G401.6 (cell line): ENCODE results near the gene ANKRD12.
A peak's percentile ranks its signal among the peaks of the same experiment; 100 is the strongest.
"Not testable (repeated sequence)": the region's sequence is repeated elsewhere in the genome, so short reads cannot be mapped to it uniquely, and the experiment has no call there.

ENCODE experiments used
- FAIRE-seq: peaks from 2 replicates; lab custom pipeline; 2012; peaks lifted over from hg19 to GRCh38; lab: Jason Lieb, UNC

The ANKRD12 gene

GRCh38 chr18:9146224-9146623 lies 9.6 kb downstream of the ANKRD12 start:
- no peak for FAIRE-seq

- peak; percentile 97 for FAIRE-seq
Observed at GRCh38 chr18:9147440-9148202, 11.0 kb downstream of the ANKRD12 start.

GRCh38 chr18:9148203-9148552 lies 11.6 kb downstream of the ANKRD12 start:
- FAIRE-seq, result no peak

GRCh38 chr18:9150121-9150520 lies 13.5 kb downstream of the ANKRD12 start:
- FAIRE-seq, result no peak

- no peak for FAIRE-seq
Observed at GRCh38 chr18:9153256-9153655, 16.7 kb downstream of the ANKRD12 start.

GRCh38 chr18:9156604-9157249 lies 20.1 kb downstream of the ANKRD12 start:
- no peak for FAIRE-seq

GRCh38 chr18:9157806-9158205 lies 21.2 kb downstream of the ANKRD12 start:
- no peak for FAIRE-seq

GRCh38 chr18:9160014-9160413 lies 23.4 kb downstream of the ANKRD12 start:
- no peak for FAIRE-seq

GRCh38 chr18:9162663-9163062 lies 26.1 kb downstream of the ANKRD12 start:
- not testable (repeated sequence) for FAIRE-seq

- FAIRE-seq, result not testable (repeated sequence)
Observed at GRCh38 chr18:9164149-9164548, 27.6 kb downstream of the ANKRD12 start.

- FAIRE-seq, result not testable (repeated sequence)
Observed at GRCh38 chr18:9165883-9166282, 29.3 kb downstream of the ANKRD12 start.

- not testable (repeated sequence) for FAIRE-seq
Observed at GRCh38 chr18:9169515-9169914, 32.9 kb downstream of the ANKRD12 start.

GRCh38 chr18:9171919-9172318 lies 35.3 kb downstream of the ANKRD12 start:
- FAIRE-seq, result not testable (repeated sequence)

GRCh38 chr18:9172506-9173127 lies 36.0 kb downstream of the ANKRD12 start:
- no peak for FAIRE-seq

GRCh38 chr18:9173770-9174233 lies 37.2 kb downstream of the ANKRD12 start:
- FAIRE-seq, result no peak

GRCh38 chr18:9174302-9174701 lies 37.7 kb downstream of the ANKRD12 start:
- no peak for FAIRE-seq

- no peak for FAIRE-seq
Observed at GRCh38 chr18:9175115-9175514, 38.5 kb downstream of the ANKRD12 start.

GRCh38 chr18:9177031-9177430 lies 40.5 kb downstream of the ANKRD12 start:
- no peak for FAIRE-seq

GRCh38 chr18:9177466-9177865 lies 40.9 kb downstream of the ANKRD12 start:
- no peak for FAIRE-seq

- no peak for FAIRE-seq
Observed at GRCh38 chr18:9178557-9178956, 42.0 kb downstream of the ANKRD12 start.

GRCh38 chr18:9181275-9181674 lies 44.7 kb downstream of the ANKRD12 start:
- FAIRE-seq, result peak; percentile 61

- no peak for FAIRE-seq
Observed at GRCh38 chr18:9182852-9183399, 46.3 kb downstream of the ANKRD12 start.

GRCh38 chr18:9184998-9185613 lies 48.5 kb downstream of the ANKRD12 start:
- FAIRE-seq, result no peak
